Stimulated activated CD4-positive, alpha-beta T cell treated with anti-CD3 and anti-CD28 coated beads, Interleukin-1b, Interleukin-23, amount 100 ng/mL, for 1 hour (primary cell): ENCODE results near the gene MEF2B.
"Not testable (repeated sequence)": the region's sequence is repeated elsewhere in the genome, so short reads cannot be mapped to it uniquely, and the experiment has no call there.

Source experiments
- DNase-seq, 2 donors: peaks; one replicate each; pipeline ENCODE4 v3.0.0-alpha.2; 2020; ENCODE audit warnings: low read depth in 2 of 2

The MEF2B gene

DNA sequence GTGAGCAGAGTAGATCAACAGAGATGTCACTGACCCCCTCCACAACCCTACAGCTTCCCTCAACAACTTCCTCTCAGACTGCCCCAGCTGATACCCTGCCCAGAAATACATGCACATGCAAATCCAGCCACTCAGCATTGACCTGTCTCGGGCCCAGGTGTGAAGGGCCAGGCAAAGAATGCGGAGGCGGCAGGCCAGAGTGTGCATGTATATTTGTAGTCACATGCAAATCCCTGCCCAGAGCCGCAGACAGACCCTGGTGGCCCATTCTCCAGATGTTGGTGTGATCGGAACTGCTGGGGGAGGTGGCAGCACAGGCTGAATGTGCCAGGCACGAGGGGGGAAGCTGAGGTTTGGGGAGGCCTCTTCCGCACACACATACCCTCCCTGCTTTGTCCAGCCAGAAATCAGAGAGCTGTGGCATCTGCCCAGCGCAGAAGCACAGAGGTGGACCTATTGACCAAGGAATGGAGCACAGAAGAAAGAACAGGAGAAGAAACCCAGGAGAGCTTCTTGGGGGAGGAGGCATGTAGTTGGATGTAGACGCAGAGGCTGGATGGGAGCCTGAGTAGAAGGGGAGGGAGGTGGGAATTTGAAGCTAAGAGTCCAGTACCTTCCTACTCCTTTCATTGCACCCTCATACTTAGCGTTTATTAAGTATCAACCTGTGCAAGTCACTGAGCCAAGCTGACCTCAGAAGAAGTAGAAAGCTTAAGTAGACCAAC is 14.4 kb downstream of the MEF2B start:
- DNase-seq: no peak

DNA sequence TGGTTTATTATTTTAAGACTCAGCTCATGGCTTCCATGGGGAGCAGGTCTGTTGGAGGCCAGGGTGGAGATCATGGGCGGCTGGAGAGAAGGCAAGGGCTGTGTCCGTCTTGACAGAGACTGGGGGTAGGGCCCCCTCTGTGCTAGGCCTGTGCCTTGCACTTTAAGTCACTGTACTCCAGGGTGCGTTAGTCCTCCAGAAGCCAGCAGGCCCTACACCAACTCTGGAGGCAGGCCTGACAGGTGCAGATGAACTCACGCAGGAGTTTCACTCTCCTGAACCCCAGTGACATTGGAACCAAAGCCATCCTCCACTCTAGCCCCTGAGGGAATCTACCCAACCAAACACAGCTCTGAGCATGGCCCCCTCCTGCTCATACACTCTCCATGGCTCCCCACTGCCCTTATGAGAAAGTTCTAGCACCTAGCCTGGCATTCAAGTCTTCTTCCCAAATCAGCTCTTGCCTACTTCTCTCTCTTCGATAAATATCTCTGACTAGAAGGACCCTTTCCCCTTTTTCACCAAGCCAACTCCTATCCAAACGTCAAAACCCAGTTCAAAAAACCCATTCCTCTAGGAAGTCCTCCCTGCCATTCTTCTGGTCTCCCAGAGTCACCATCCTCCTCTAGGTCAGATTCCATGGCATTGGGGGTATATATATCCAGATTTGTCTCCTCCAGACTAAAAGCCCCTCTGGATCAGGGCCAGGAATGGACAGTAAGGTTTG is 15.1 kb downstream of the MEF2B start:
- DNase-seq: no peak

DNA sequence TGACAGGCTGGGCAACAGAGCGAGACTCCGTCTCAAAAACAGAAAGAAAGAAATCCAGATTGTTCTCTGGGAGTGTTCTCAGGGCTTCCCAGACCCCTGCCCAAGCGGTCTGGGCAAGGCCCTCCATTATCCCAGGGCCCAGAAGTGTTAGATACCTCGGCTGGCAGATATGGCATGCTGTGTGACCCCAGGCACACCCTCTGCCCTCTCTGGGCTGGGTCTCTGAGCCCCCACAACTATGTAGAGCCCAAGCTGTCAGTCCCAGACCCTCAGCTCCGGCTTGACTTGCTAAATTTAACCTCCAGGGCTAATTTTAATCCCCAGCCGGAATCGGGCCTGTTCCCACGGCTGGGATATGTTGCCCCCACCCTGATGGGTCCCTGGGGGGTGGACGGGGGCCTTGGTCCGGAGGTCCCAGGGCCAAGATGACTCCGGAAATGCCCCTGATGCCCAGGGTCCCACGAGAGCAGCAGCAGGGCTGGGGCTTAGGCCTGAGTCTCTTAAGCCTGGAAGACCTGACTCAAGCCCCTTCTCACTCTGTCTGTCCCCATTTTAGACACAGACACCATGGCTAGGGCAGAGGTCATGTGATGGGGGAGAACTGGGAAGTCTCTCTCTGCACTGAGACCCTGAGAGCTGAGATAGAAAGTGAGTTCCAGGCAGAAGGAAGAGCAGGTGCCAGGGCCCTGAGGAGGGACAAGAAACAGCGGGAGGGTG is 17.2 kb downstream of the MEF2B start:
- DNase-seq: no peak

- no peak for DNase-seq
Measured at GRCh38 chr19:19151418-19151817, 18.6 kb downstream of the MEF2B start.

DNA sequence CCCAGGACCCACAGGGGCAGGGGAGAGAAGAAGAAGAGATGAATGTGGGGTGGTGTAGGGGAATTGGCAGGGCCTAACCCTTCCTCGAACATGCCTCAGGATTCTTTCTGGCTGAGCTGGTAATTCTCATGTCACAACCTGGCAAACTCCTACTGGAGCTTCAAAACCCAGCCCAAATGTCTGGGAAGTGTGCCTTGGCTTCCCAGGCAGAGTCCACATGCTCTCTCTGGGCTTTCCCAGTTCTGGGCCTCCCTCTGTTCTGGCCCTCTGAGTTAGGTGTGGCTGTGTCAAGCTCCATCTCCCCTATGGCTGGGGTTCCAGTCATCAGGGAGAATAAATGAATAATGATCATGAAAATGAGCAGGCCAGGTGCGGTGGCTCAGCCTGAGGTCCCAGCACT is 20.6 kb downstream of the MEF2B start:
- no peak for DNase-seq

- DNase-seq: not testable (repeated sequence)
Measured at GRCh38 chr19:19148504-19148903, 21.6 kb downstream of the MEF2B start.

DNA sequence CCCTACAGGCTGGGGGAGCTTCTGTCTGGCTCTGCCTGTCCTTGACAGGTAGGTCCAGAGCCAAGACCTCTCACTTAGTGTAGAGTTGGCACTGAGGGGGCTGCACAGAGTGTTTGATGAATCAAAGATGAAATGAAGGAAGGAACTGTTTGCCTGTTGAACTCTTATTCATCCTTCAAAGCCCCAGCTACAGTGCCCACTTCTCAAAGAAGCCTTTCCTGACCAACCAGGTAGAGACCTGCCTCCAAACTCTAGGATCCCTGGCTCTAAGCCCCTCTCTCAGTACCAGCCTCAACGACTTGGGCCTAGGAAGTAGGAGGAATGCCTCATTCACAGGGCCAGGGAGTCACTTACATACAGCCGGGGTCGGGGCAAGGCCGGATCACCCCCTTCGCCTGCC is 22.7 kb downstream of the MEF2B start:
- no peak for DNase-seq

- no peak for DNase-seq
Measured at GRCh38 chr19:19146865-19147264, 23.2 kb downstream of the MEF2B start.

DNA sequence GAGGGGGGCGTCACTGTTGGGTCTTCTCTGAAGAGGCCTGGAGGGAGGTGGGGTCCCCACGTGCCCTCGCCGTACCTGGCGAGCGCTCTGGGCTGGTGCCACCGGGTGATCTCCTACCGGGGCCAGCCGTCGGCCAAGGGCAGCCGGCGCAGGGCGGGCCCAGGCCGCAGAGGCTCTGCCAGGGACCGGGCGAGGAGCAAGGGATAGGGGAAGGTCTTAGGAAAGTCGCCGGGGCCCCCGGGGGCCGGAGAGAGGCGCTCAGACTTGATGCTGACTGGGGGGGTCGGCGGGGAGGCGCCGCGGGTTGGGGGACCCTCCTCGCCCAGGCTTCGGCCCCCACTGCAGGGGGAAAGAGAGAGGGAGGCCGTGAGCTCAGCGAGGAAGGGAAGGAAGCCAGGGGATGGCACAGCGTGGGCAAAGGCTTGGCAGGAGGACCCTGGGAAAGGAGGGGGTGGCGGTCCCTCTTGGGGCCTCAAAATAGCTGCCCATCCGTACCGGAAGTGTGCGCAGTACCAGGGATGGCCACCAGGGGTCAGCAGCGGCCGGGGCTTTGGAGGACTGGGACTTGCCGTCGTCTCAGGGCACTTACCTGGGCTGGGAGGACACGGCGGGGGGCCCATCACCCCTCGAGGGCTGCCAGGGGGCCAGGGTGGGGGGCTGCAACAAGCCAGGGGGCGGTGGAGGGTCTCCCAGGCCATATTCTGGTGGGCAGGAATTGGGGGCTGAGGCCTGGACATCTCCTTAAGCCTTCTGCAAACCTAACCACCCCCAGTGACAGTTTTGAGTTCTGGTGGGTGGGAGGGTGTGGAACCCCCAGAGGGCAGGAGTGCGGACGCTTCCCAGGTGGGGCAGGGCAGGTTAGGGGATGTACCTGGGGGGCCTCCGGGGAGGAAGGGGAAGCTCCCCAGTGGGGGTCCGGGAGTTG is 24.1 kb downstream of the MEF2B start:
- peak; percentile 77 to 92 for DNase-seq

GRCh38 chr19:19145281-19145680 is 24.8 kb downstream of the MEF2B start:
- DNase-seq: no peak

- DNase-seq: no peak
Measured at GRCh38 chr19:19142347-19142746, 27.7 kb downstream of the MEF2B start.

DNA sequence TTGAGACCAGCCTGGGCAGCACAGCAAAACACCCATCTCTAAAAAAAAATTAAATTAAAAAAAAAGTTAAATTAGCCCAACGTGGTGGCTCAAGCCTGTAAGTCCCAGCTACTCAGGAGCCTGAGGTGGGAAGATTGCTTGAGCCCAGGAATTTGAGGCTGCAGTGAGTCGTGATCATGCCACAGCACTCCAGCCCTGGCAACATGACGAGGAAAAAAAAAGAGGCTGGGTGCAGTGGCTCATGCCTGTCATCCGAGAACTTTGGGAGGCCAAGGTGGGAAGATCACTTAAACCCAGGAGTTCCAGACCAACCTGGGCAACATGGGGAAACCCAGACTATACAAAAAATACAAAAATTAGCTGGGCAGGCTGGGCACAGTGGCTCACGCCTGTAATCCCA is 29.6 kb downstream of the MEF2B start:
- no peak for DNase-seq

- no peak for DNase-seq
Measured at GRCh38 chr19:19139876-19140229, 30.2 kb downstream of the MEF2B start.

- peak; percentile 88 to 90 for DNase-seq
Measured at GRCh38 chr19:19138109-19138981, 31.7 kb downstream of the MEF2B start, which contains the start of gene TMEM161A. TSS of gene TMEM161A (minus strand) at chr19:19138478. CDS start at chr19:19138428, 50 bp downstream.

DNA sequence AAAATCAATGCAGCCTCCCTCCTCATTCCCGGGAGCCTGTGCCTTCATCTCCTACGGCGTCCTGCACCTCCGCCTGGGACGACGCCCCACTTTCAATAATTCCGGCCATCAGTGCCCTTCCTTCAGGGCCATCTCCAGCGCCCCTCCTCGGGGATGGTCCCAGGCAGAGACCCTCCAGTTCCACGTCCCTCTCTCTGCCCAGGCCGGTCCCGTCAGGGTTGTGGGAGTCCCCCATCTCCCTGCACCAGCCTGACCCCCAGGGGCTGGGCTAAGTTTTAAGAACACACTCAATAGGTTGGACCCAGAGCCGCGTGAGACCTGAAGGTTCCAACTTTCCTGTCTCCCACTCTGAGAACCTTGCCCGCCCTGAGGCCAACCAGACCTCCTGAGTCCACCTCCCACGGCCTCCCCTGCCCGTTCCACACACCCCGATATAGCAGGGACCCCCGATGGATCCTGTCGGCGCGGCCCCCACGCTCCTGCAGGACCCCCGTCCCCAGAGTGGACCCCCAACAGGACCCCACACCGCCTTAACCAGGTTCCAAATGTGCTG is 32.4 kb downstream of the MEF2B start:
- DNase-seq: no peak

GRCh38 chr19:19135713-19136112 is 34.4 kb downstream of the MEF2B start:
- not testable (repeated sequence) for DNase-seq

GRCh38 chr19:19134687-19135158 is 35.3 kb downstream of the MEF2B start:
- peak in 1 of 2 donors; percentile 34 for DNase-seq

DNA sequence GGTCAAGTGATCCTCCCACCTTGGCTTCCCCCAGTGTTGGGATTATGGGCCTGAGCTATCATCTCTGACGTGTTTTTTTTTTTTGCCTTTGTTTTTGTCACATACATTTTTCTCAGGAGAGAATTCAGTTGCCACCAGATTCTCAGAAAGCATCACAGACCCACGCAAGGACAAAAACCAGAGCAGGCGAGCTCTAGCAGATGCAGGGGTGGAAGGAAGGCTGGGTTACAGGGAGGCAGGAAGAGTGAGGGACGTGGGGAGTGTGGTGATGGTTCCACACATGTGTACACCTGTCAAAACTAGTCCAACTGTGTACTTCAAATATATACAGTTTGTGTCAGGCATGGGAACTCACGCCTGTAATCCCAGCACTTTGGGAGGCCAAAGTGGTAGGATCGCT is 36.1 kb downstream of the MEF2B start:
- no peak for DNase-seq

DNA sequence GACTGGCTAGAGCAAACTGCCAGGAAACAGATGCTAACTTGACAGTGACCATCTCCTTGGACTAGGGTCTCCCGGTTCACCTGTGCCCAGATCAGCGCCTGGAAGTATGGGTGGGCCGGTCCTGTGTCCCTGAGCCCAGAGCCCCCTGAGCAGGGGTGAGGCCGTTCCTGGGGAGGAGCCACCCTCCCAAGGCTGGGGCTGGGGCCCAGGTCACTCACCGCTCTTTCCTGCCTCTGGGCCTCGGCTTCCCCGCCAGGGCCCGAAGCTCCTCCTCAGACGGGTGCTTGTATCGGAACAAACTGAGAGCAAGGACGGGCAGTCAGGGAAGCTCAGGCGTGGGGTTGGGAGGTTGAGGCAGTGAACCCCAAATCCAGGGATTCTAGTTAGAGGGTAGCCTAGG is 37.2 kb downstream of the MEF2B start:
- DNase-seq: no peak

DNA sequence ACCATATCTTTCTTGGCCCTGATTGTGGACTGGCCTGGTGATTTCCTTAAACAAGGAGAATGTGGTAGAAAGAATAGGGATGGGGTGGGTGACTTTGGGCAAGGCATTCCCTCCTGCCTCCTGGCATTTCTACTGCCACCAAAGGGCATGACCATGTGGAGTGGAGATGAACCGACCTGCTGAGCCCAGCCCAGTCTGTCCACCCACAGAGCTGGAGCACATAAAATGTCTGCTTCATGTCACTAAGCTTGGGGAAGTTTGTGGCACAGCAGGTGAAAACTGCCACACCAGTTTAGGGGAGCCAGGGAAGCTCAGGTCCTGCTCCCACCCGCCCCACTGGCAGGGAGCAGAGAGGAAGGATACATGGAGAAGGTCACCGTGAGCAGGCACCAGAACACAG is 38.1 kb downstream of the MEF2B start:
- no peak for DNase-seq
